ENCODE measurements around the gene FIGLA.

DNA sequence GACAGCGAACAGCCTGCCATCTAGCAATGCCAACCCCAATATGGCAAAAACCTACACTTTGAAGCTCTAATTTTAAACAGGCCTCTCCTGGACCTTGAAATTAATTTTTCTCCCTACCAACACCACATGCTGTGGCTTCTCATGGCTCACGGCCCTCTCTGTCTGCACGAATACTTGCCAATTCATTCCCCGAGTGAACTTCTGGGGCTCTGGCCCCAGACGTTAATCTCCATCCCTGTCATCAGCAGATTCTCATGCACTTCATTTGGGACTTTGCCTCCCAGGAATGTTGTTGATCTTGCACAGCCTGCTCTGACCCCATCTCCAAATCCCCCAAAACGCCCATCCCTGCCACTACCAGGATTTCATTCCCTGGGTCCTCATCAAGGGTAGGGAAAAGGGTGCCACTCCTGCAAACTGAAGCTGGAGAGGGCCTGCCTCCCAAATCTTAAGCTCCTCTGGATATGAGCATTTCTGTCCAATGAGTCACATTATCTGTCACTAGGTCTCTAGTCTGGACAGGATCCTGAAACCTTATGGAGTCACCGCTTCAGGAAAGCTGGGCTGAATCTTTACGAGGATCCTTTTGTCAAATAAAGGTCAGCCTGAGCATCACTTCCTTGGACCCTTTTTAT lies 10.4 kb downstream of the FIGLA start:
- TF ChIP-seq, protein P1, sequence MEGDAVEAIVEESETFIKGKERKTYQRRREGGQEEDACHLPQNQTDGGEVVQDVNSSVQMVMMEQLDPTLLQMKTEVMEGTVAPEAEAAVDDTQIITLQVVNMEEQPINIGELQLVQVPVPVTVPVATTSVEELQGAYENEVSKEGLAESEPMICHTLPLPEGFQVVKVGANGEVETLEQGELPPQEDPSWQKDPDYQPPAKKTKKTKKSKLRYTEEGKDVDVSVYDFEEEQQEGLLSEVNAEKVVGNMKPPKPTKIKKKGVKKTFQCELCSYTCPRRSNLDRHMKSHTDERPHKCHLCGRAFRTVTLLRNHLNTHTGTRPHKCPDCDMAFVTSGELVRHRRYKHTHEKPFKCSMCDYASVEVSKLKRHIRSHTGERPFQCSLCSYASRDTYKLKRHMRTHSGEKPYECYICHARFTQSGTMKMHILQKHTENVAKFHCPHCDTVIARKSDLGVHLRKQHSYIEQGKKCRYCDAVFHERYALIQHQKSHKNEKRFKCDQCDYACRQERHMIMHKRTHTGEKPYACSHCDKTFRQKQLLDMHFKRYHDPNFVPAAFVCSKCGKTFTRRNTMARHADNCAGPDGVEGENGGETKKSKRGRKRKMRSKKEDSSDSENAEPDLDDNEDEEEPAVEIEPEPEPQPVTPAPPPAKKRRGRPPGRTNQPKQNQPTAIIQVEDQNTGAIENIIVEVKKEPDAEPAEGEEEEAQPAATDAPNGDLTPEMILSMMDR (IDR thresholded peaks at IDR 0.05): no peak
- TF ChIP-seq NFIC (IDR thresholded peaks at IDR 0.05; ENCODE audit: borderline replicate concordance) (no peak), TEAD4 (IDR thresholded peaks at IDR 0.05; ENCODE audit: borderline replicate concordance, insufficient read depth) (no peak), EZH2phosphoT487 (IDR thresholded peaks at IDR 0.05; ENCODE audit: borderline replicate concordance, low read depth) (no peak), TCF12 (IDR thresholded peaks at IDR 0.05) (no peak), CHD2 (IDR thresholded peaks at IDR 0.05; ENCODE audit: low read length, partially characterized antibody) (no peak), RXRA (IDR thresholded peaks at IDR 0.05; ENCODE audit: borderline replicate concordance, low read depth) (no peak), EP300 (IDR thresholded peaks at IDR 0.05; ENCODE audit: borderline replicate concordance in 1 of 2, low read depth in 1 of 2, low read length in 1 of 2) (no peak), NRF1 (IDR thresholded peaks at IDR 0.05; ENCODE audit: low read depth, low read length) (no peak)
- TF ChIP-seq, protein P2, sequence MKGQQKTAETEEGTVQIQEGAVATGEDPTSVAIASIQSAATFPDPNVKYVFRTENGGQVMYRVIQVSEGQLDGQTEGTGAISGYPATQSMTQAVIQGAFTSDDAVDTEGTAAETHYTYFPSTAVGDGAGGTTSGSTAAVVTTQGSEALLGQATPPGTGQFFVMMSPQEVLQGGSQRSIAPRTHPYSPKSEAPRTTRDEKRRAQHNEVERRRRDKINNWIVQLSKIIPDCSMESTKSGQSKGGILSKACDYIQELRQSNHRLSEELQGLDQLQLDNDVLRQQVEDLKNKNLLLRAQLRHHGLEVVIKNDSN (IDR thresholded peaks at IDR 0.05; ENCODE audit: borderline replicate concordance, low read depth): no peak
- TF ChIP-seq, protein P3, sequence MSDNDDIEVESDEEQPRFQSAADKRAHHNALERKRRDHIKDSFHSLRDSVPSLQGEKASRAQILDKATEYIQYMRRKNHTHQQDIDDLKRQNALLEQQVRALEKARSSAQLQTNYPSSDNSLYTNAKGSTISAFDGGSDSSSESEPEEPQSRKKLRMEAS (IDR thresholded peaks at IDR 0.05; ENCODE audit: low read depth): no peak
- TF ChIP-seq, protein P4, sequence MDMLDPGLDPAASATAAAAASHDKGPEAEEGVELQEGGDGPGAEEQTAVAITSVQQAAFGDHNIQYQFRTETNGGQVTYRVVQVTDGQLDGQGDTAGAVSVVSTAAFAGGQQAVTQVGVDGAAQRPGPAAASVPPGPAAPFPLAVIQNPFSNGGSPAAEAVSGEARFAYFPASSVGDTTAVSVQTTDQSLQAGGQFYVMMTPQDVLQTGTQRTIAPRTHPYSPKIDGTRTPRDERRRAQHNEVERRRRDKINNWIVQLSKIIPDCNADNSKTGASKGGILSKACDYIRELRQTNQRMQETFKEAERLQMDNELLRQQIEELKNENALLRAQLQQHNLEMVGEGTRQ (IDR thresholded peaks at IDR 0.05; ENCODE audit: borderline replicate concordance, low read depth, low read length): no peak

All from SK-N-SH (cell line).